GM21825 (cell line): ENCODE results near the gene PIK3R1.
A peak's percentile ranks its signal among the peaks of the same experiment; 100 is the strongest.
"Not testable (repeated sequence)": the region's sequence is repeated elsewhere in the genome, so short reads cannot be mapped to it uniquely, and the experiment has no call there.

Experiments used
- ATAC-seq: cut with Tn5 transposase; IDR thresholded peaks from one replicate; pipeline ENCODE4 v1.9.1; 2021; ENCODE audit warnings: mild to moderate bottlenecking, moderate library complexity; ENCODE audit not compliant: unreplicated experiment

Gene PIK3R1

GRCh38 chr5:68225188-68225910, 9.8 kb downstream of the PIK3R1 start:
- no peak for ATAC-seq

GRCh38 chr5:68225911-68226545, 10.5 kb downstream of the PIK3R1 start:
- no peak for ATAC-seq

GRCh38 chr5:68226546-68227073, 11.1 kb downstream of the PIK3R1 start:
- no peak for ATAC-seq

GRCh38 chr5:68227532-68228160, 12.1 kb downstream of the PIK3R1 start:
- ATAC-seq = no peak

- ATAC-seq = no peak
Measured at GRCh38 chr5:68229416-68229815, 13.9 kb downstream of the PIK3R1 start.

GRCh38 chr5:68230285-68230684, 14.7 kb downstream of the PIK3R1 start:
- ATAC-seq = no peak

- ATAC-seq = no peak
Measured at GRCh38 chr5:68231414-68232076, 16.0 kb downstream of the PIK3R1 start.

- no peak for ATAC-seq
Measured at GRCh38 chr5:68232277-68232676, 16.7 kb downstream of the PIK3R1 start.

GRCh38 chr5:68233075-68233474, 17.5 kb downstream of the PIK3R1 start:
- ATAC-seq = no peak

- not testable (repeated sequence) for ATAC-seq
Measured at GRCh38 chr5:68235229-68235628, 19.7 kb downstream of the PIK3R1 start.

GRCh38 chr5:68237715-68238114, 22.2 kb downstream of the PIK3R1 start:
- no peak for ATAC-seq

- ATAC-seq = peak; percentile 96
Measured at GRCh38 chr5:68239487-68239886, 23.9 kb downstream of the PIK3R1 start.

GRCh38 chr5:68240202-68240601, 24.6 kb downstream of the PIK3R1 start:
- ATAC-seq = peak; percentile 58

- ATAC-seq = no peak
Measured at GRCh38 chr5:68240771-68241170, 25.2 kb downstream of the PIK3R1 start.

- no peak for ATAC-seq
Measured at GRCh38 chr5:68242743-68243142, 27.2 kb downstream of the PIK3R1 start.

GRCh38 chr5:68243251-68243650, 27.7 kb downstream of the PIK3R1 start:
- ATAC-seq = no peak

GRCh38 chr5:68243681-68244080, 28.1 kb downstream of the PIK3R1 start:
- no peak for ATAC-seq

GRCh38 chr5:68245319-68245718, 29.8 kb downstream of the PIK3R1 start:
- ATAC-seq = no peak

- no peak for ATAC-seq
Measured at GRCh38 chr5:68246802-68247201, 31.2 kb downstream of the PIK3R1 start.

GRCh38 chr5:68247627-68248026, 32.1 kb downstream of the PIK3R1 start:
- ATAC-seq = no peak

GRCh38 chr5:68248896-68249295, 33.3 kb downstream of the PIK3R1 start:
- no peak for ATAC-seq
